Activated naive CD8-positive, alpha-beta T cell (primary cell): ENCODE results near the gene TAF11L14.

ENCODE experiments used
- H3K27ac Mint-ChIP-seq: one replicate; pipeline ENCODE4 v1.8.0; 2021; ENCODE audit warnings: mixed read lengths
- H3K27me3 Mint-ChIP-seq: one replicate; pipeline ENCODE4 v1.8.0; 2021; ENCODE audit warnings: mixed read lengths
- H3K36me3 Mint-ChIP-seq: one replicate; pipeline ENCODE4 v1.8.0; 2021; ENCODE audit warnings: mixed read lengths
- H3K4me1 Mint-ChIP-seq: one replicate; pipeline ENCODE4 v1.8.0; 2021; ENCODE audit warnings: low read depth, mixed read lengths
- H3K4me3 Mint-ChIP-seq: one replicate; pipeline ENCODE4 v1.8.0; 2021; ENCODE audit warnings: mild to moderate bottlenecking, mixed read lengths
- H3K9me3 Mint-ChIP-seq: one replicate; pipeline ENCODE4 v1.8.0; 2021; ENCODE audit warnings: low read depth, mixed read lengths

The TAF11L14 gene

GRCh38 chr5:17655921-17656320 lies 21.7 kb downstream of the TAF11L14 start:
- Mint-ChIP-seq H3K27ac (no peak overlapping the region), H3K36me3 (no peaks in the 10 kb centered on the region), H3K27me3 (no peaks in the 10 kb centered on the region), H3K9me3 (peaks cover 8% of the 10 kb centered on the region), H3K4me1 (no peaks in the 10 kb centered on the region), H3K4me3 (no peak overlapping the region)

- Mint-ChIP-seq H3K27ac (no peak overlapping the region), H3K4me3 (no peak overlapping the region), H3K4me1 (no peaks in the 10 kb centered on the region), H3K36me3 (no peaks in the 10 kb centered on the region), H3K27me3 (no peaks in the 10 kb centered on the region), H3K9me3 (peaks cover 10% of the 10 kb centered on the region)
Observed at GRCh38 chr5:17663182-17663581, 28.9 kb downstream of the TAF11L14 start.

GRCh38 chr5:17665836-17666235 lies 31.6 kb downstream of the TAF11L14 start:
- peaks cover 10% of the 10 kb centered on the region for H3K9me3 Mint-ChIP-seq
- H3K4me3 Mint-ChIP-seq = no peak overlapping the region
- no peak overlapping the region for H3K27ac Mint-ChIP-seq
- no peaks in the 10 kb centered on the region for H3K36me3 Mint-ChIP-seq
- no peaks in the 10 kb centered on the region for H3K4me1 Mint-ChIP-seq
- H3K27me3 Mint-ChIP-seq = no peaks in the 10 kb centered on the region

GRCh38 chr5:17666726-17667235 lies 32.5 kb downstream of the TAF11L14 start:
- Mint-ChIP-seq H3K9me3 (peaks cover 5% of the 10 kb centered on the region), H3K4me3 (no peak overlapping the region), H3K36me3 (no peaks in the 10 kb centered on the region), H3K4me1 (no peaks in the 10 kb centered on the region), H3K27me3 (no peaks in the 10 kb centered on the region), H3K27ac (no peak overlapping the region)

DNA sequence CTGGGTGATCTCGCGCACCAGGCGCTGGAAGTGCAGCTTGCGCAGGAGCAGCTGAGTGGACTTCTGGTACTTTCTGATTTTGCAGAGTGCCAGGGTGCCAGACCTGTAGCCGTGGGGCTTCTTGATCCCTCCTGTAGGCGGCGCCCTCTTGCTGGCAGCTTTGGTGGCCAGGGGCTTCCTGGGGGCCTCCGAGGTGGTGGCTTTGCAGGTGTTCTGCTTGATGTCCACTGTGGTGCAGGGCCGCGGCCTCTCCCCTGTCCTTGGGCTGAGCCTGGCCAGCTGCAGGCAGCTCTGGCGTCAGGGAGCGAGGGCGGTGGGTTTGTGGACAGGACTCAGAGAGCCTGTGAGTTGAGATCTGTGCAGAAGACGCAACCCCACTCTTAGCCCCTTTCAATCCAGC lies 36.1 kb downstream of the TAF11L14 start:
- Mint-ChIP-seq H3K4me1 (no peaks in the 10 kb centered on the region), H3K9me3 (peaks cover 8% of the 10 kb centered on the region), H3K27ac (no peak overlapping the region), H3K4me3 (no peak overlapping the region), H3K36me3 (no peaks in the 10 kb centered on the region), H3K27me3 (no peaks in the 10 kb centered on the region)

- H3K4me3 Mint-ChIP-seq = no peak overlapping the region
- H3K27me3 Mint-ChIP-seq = no peaks in the 10 kb centered on the region
- H3K4me1 Mint-ChIP-seq = no peaks in the 10 kb centered on the region
Observed at GRCh38 chr5:17678751-17679324, 44.6 kb downstream of the TAF11L14 start.

GRCh38 chr5:17679597-17680203 lies 45.4 kb downstream of the TAF11L14 start:
- no peaks in the 10 kb centered on the region for H3K36me3 Mint-ChIP-seq
- no peaks in the 10 kb centered on the region for H3K27me3 Mint-ChIP-seq
- H3K9me3 Mint-ChIP-seq = peaks cover 12% of the 10 kb centered on the region
- no peaks in the 10 kb centered on the region for H3K4me1 Mint-ChIP-seq
- no peak overlapping the region for H3K27ac Mint-ChIP-seq
- no peak overlapping the region for H3K4me3 Mint-ChIP-seq

More at GRCh38 chr5:17678751-17679324, 44.6 kb downstream of the TAF11L14 start:
- Mint-ChIP-seq H3K9me3 (peaks cover 15% of the 10 kb centered on the region), H3K36me3 (no peaks in the 10 kb centered on the region), H3K27ac (no peak overlapping the region)

- no peaks in the 10 kb centered on the region for H3K36me3 Mint-ChIP-seq
- H3K27ac Mint-ChIP-seq = no peak overlapping the region
- no peak overlapping the region for H3K4me3 Mint-ChIP-seq
- H3K4me1 Mint-ChIP-seq = no peaks in the 10 kb centered on the region
- H3K9me3 Mint-ChIP-seq = peaks cover 6% of the 10 kb centered on the region
- H3K27me3 Mint-ChIP-seq = no peaks in the 10 kb centered on the region
Observed at GRCh38 chr5:17680737-17681136, 46.5 kb downstream of the TAF11L14 start.
